AG10803 (cell line): ENCODE data around the gene USP48.
A peak's percentile ranks its signal among the peaks of the same experiment; 100 is the strongest.

Experiments used
- DNase-seq: peaks from one replicate; pipeline ENCODE4 v3.0.0; 2010; ENCODE audit warnings: low read depth
- H3K4me3 ChIP-seq: 2 replicates; pipeline ENCODE4 v1.5.1; 2011; ENCODE audit warnings: mild to moderate bottlenecking, low read length, control low read depth
- TF ChIP-seq, protein P1 (sequence below): conservative IDR thresholded peaks from 2 replicates; pipeline ENCODE4 v1.5.1; 2011; ENCODE audit warnings: mild to moderate bottlenecking, low read length, control low read depth, inconsistent platforms

Gene USP48

DNA sequence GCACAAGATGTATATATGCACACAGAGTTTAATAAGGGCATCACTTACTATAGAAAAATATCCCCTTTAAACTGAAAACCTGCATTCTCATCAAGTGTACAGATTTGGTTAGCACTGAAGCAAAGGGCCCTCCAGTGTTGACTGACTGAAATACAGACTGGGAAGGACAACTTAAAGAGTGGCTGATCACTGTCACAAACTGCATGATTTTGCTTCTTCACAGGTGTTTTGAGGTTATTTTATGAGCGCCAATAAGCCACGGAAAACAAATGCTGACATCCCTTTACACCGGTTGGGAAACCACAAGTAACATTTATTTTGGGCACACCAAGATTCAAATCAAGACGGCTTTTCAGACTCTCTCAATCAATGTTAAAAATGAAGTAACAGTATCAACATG lies 82.9 kb downstream of the USP48 start:
- TF ChIP-seq, protein P1, sequence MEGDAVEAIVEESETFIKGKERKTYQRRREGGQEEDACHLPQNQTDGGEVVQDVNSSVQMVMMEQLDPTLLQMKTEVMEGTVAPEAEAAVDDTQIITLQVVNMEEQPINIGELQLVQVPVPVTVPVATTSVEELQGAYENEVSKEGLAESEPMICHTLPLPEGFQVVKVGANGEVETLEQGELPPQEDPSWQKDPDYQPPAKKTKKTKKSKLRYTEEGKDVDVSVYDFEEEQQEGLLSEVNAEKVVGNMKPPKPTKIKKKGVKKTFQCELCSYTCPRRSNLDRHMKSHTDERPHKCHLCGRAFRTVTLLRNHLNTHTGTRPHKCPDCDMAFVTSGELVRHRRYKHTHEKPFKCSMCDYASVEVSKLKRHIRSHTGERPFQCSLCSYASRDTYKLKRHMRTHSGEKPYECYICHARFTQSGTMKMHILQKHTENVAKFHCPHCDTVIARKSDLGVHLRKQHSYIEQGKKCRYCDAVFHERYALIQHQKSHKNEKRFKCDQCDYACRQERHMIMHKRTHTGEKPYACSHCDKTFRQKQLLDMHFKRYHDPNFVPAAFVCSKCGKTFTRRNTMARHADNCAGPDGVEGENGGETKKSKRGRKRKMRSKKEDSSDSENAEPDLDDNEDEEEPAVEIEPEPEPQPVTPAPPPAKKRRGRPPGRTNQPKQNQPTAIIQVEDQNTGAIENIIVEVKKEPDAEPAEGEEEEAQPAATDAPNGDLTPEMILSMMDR = no peak
- no peak overlapping the region for H3K4me3 ChIP-seq
- no peak for DNase-seq

DNA sequence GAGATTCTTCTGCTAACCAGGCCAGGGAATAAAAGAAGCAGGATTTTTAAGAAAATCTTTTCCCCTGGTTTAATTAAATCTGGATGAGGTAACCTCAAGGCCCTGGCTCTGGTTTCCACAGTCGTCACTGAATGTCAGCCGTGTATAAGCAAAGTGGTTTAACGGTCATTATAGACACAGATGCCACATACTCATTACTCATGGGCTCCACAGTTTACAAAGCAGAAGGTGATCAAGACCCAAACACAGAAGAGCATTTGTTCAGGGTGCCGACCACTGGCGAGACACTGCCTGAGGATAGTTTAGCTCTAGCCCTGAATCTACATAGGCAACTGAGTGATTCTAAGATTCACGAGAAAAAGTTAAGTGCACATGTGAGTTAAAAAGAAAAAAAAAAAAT lies 86.0 kb downstream of the USP48 start:
- TF ChIP-seq, protein P1 = no peak
- H3K4me3 ChIP-seq = no peak overlapping the region
- no peak for DNase-seq

DNA sequence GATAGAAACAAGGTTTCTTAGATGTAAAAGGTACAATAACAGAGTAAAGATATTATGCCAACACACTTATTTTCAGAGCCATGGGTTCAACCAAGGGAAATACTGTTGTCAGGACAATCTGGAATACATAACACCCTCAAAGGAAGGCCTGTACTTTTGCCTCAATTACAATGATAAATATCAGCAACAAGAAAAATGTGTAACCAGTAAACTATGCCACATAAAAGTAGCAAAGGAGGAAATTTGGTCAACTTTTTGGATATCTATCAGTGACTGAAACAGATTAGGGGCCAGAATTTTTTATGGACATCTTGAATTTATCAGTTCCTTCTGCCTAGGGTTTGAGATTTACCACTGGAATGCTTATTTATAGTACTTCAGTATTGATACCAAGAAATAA lies 89.2 kb downstream of the USP48 start:
- peak; percentile 79 for DNase-seq
- H3K4me3 ChIP-seq = no peak overlapping the region
- TF ChIP-seq, protein P1 = no peak

DNA sequence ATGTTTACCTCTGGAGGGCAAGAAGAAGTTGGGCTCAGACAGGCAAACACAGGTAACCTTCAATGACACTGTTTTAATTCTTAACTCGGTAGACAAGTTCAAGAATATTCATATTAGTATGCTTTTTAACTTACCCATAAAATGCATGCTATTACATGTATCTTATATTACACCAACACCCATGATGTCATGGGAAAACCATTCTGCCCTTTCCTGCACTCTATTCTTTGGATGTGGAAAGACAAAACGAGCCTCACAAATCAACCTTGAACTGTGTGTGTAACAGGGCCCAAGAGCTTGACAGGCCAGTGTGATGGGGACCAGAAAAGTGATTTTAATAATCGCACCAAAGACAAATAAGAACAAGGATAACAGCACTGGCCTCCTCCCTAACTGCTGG lies 91.2 kb downstream of the USP48 start:
- H3K4me3 ChIP-seq = no peak overlapping the region
- no peak for DNase-seq
- TF ChIP-seq, protein P1 = no peak

DNA sequence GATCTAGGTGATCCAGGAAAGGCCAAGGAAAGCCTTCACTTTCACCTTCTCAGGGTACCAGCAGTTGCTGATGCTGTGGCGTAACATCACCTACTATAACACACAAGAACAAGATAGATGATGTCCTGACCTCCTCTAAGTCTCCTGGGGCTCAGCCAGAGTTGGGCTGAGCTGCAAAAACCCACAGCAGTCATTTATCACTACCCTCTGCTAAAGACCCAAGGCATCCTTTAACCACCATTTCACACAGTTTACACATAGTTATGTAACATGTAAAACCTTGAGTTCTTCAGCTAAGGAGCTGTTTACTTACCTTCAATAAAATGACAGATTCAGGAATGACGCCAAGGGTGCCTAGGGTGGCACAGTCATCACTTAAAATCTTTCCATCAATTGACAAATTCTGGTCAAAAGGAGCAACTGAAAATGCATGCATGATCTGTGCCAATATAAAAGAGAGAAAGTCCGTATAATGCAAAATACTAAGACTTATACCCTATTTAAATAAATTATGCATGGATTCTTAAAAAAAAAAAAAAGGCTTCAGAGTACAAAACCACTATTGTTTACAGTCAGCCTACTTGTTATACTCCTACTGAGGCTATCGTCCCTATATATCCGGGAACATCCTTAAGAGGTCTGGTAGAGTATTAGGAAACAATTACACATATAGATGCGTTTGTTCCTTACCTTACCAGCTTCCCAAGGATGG lies 93.1 kb downstream of the USP48 start:
- no peak overlapping the region for H3K4me3 ChIP-seq
- TF ChIP-seq, protein P1 = no peak
- DNase-seq = no peak

DNA sequence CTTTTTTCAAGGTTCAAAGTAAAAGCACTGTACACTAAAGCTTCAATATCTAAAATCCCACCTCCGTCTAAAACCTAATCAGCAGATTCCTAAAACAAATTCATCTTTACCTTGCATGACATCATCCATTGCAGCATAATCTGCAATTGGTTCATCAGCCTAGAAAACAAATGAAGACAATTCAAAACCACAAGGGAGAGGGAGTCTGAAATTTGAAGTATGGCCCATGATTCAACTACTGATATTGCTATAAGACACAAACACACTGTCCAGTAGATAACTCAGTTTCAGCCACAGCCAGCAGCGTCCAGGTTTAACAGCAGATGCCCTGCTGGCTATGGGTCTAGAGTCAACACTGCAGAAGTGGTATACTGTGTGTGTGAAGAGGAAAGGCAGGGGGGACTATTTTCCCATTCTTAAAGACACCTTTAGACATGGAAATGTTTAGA lies 95.8 kb downstream of the USP48 start:
- DNase-seq = no peak
- no peak overlapping the region for H3K4me3 ChIP-seq
- TF ChIP-seq, protein P1 = no peak

DNA sequence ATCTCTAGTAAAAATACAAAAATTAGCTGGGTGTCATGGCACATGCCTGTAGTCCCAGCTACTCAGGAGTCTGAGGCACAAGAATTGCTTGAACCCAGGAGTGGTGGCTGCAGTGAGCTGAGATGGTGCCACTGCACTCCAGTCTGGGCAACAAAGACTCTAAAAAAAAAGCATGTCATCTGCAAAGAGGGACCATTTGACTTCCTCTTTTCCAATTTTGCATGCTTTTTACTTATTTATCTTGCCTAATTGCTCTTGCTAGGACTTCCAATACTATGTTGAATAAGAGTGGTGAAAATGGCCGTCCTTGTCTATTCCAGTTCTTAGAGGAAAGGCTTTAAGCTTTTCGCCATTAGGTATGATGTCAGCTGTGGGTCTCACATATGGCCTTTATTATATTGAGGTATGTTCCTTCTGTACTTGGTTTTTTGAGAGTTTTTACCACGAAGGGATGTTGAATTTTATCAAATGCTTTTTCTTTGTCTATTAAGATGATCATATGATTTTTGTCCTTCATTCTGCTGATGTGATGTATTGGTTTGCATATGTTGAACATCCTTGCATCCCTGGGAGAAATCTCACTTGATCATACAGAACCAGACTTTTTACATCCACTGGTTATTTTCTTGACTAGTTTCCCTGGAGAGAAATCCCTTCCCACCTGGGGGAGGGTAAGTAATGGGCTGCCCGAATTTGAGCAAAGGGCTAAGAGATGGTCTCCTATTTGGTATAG lies 96.8 kb downstream of the USP48 start:
- no peak overlapping the region for H3K4me3 ChIP-seq

More for the DNA sequence above, 96.8 kb downstream of the USP48 start:
- TF ChIP-seq, protein P1 = no peak
- no peak for DNase-seq
